ENCODE data around the gene TTC33.

DNA sequence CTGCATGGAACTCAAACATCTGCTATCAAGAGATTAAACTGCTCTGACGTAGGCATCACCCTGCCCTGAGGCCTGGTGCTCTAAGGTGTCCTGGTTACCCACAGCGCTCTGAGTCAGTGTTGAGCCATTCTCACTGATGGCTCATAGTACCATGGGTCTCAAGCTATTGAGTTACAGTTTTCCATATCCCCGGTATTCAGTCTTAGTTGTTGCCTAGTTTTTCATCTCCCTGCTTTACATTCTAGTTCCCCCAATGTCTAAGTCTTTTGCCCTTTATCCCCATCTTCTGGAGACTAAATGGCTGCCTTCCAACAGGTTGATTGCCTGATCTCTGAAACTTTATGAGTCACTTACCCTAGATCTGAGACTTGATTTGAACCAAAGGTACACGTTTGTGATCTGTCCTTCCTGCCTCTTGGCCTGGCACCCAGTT, 237.3 kb downstream of the TTC33 start:
- TF ChIP-seq CTCF (conservative IDR thresholded peaks at IDR 0.05; ENCODE audit: low read length) (no peak), EZH2phosphoT487 (IDR thresholded peaks at IDR 0.05; ENCODE audit: borderline replicate concordance) (no peak)
